ENCODE data around the gene CCDC91.

The CCDC91 gene

GRCh38 chr12:28216016-28216415 is 25.8 kb downstream of the CCDC91 start (continued):
- TF ChIP-seq ZNF510 (tag by site-specific recombination; IDR thresholded peaks at IDR 0.05; ENCODE audit: insufficient replicate concordance) (no peak), ZNF548 (tag by site-specific recombination; IDR thresholded peaks at IDR 0.05) (no peak), FEZF1 (tag by site-specific recombination; IDR thresholded peaks at IDR 0.05) (no peak), ZBTB48 (tag by site-specific recombination; IDR thresholded peaks at IDR 0.05) (no peak), ZNF169 (tag by site-specific recombination; IDR thresholded peaks at IDR 0.05) (no peak), ZNF76 (tag by site-specific recombination; IDR thresholded peaks at IDR 0.05; ENCODE audit: borderline replicate concordance, low read depth) (no peak), ZNF211 (tag by site-specific recombination; IDR thresholded peaks at IDR 0.05; ENCODE audit: low read depth) (no peak), ZSCAN23 (tag by site-specific recombination; IDR thresholded peaks at IDR 0.05) (no peak)

GRCh38 chr12:28217805-28218204 is 27.5 kb downstream of the CCDC91 start:
- Histone ChIP-seq H3K4me1 (ENCODE audit: control insufficient read depth, insufficient read depth, low read length) (no peaks in the 10 kb centered on the region), H3K27ac (ENCODE audit: extremely low read depth, low read depth, low read length) (no peak overlapping the region), H3K4me3 (ENCODE audit: low read depth, low read length) (no peak overlapping the region), H3K36me3 (ENCODE audit: control insufficient read depth in 2 of 2, insufficient read depth in 1 of 2, low read length in 2 of 2) (no peaks in the 10 kb centered on the region), H3K9me3 (ENCODE audit: control insufficient read depth, insufficient read depth, low read depth, low read length) (no peaks in the 10 kb centered on the region)
- CTCF ChIA-PET, result no interaction called here
- POLR2A ChIA-PET, result no interaction called here
- TF ChIP-seq KLF7 (tag by site-specific recombination; IDR thresholded peaks at IDR 0.05; ENCODE audit: borderline replicate concordance), result no peak
- TF ChIP-seq ZFP69B (tag by site-specific recombination; IDR thresholded peaks at IDR 0.05), result no peak
- TF ChIP-seq FEZF1 (tag by site-specific recombination; IDR thresholded peaks at IDR 0.05), result no peak
- no peak for TF ChIP-seq ZNF555 (tag by site-specific recombination; conservative IDR thresholded peaks at IDR 0.05)
- no peak for TF ChIP-seq ZNF558 (tag by site-specific recombination; IDR thresholded peaks at IDR 0.05)
- no peak for TF ChIP-seq TCF7L2 (IDR thresholded peaks at IDR 0.05; ENCODE audit: borderline replicate concordance, low read depth, low read length)
- no peak for TF ChIP-seq ZNF629 (tag by site-specific recombination; IDR thresholded peaks at IDR 0.05)
- TF ChIP-seq ZNF621 (tag by site-specific recombination; IDR thresholded peaks at IDR 0.05), result no peak
- no peak for TF ChIP-seq ZNF776 (tag by site-specific recombination; IDR thresholded peaks at IDR 0.05; ENCODE audit: borderline replicate concordance)
- no peak for TF ChIP-seq ZNF501 (tag by site-specific recombination; IDR thresholded peaks at IDR 0.05)
- no peak for TF ChIP-seq ZBTB20 (tag by site-specific recombination; IDR thresholded peaks at IDR 0.05)

- H3K9me3 ChIP-seq (ENCODE audit: control insufficient read depth, insufficient read depth, low read depth, low read length), result no peaks in the 10 kb centered on the region
- H3K36me3 ChIP-seq (ENCODE audit: control insufficient read depth in 2 of 2, insufficient read depth in 1 of 2, low read length in 2 of 2), result no peaks in the 10 kb centered on the region
- ChIA-PET POLR2A (no interaction called here), CTCF (no interaction called here)
- H3K4me3 ChIP-seq (ENCODE audit: low read depth, low read length), result no peak overlapping the region
- no peak overlapping the region for H3K27ac ChIP-seq (ENCODE audit: extremely low read depth, low read depth, low read length)
- TF ChIP-seq ZNF155 (tag by site-specific recombination; IDR thresholded peaks at IDR 0.05) (no peak), TSHZ1 (tag by site-specific recombination; IDR thresholded peaks at IDR 0.05; ENCODE audit: borderline replicate concordance) (no peak), ZNF658 (tag by site-specific recombination; IDR thresholded peaks at IDR 0.05) (no peak), PRDM6 (tag by site-specific recombination; IDR thresholded peaks at IDR 0.05) (no peak), OSR2 (tag by site-specific recombination; IDR thresholded peaks at IDR 0.05) (no peak), ZNF777 (tag by site-specific recombination; IDR thresholded peaks at IDR 0.05; ENCODE audit: borderline replicate concordance) (no peak), ZEB2 (tag by site-specific recombination; IDR thresholded peaks at IDR 0.05) (no peak), ZNF585B (tag by site-specific recombination; IDR thresholded peaks at IDR 0.05) (no peak), ZNF184 (tag by site-specific recombination; IDR thresholded peaks at IDR 0.05) (peak; percentile 99)
- no peaks in the 10 kb centered on the region for H3K4me1 ChIP-seq (ENCODE audit: control insufficient read depth, insufficient read depth, low read length)
These were observed 28.6 kb downstream of the CCDC91 start for GRCh38 chr12:28218875-28219274.

All from HEK293 (cell line).